ENCODE measurements around the gene NSG1. TPM values are rescaled to one million over a fixed set of nuclear protein-coding genes. Genes with fewer than 3 reads are reported as not detected.

NSG1 gene
- total and polyA plus RNA-seq, 7 experiments from 2014 or later, result 0.53 to 24.5 (median 19.5) TPM

GRCh38 chr4:4401036-4401435, 14.1 kb downstream of the NSG1 start:
- no peak overlapping the region for H3K27ac Mint-ChIP-seq

GRCh38 chr4:4402966-4403365, 16.1 kb downstream of the NSG1 start:
- ATAC-seq (no peak), DNase-seq (no peak)
- no peaks in the 10 kb centered on the region for H3K27me3 ChIP-seq (ENCODE audit: control insufficient read depth in 2 of 2, insufficient read depth in 2 of 2, low read length in 2 of 2)
- Mint-ChIP-seq H3K27me3 (peaks cover 0 to 18% (median 4%) of the 10 kb centered on the region in 5 donors), H3K9me3 (peaks cover 0 to 2% (median 0%) of the 10 kb centered on the region in 11 donors), H3K27ac (no peak overlapping the region), H3K4me1 (no peaks in the 10 kb centered on the region), H3K36me3 (peaks cover 0 to 17% (median 7%) of the 10 kb centered on the region in 5 donors), H3K4me3 (no peak overlapping the region)
- H3K4me3 ChIP-seq (ENCODE audit: low read length), result no peak overlapping the region
- ChIA-PET CTCF (no interaction called here), POLR2A (no interaction called here)
- no peaks in the 10 kb centered on the region for H3K36me3 ChIP-seq (ENCODE audit: control insufficient read depth in 2 of 3, insufficient read depth in 3 of 3, low read length in 3 of 3)
- H3K9me3 ChIP-seq (ENCODE audit: control insufficient read depth in 2 of 3, low read length in 3 of 3), result no peaks in the 10 kb centered on the region
- H3K27ac ChIP-seq (ENCODE audit: low read depth, low read length), result no peak overlapping the region
- no peaks in the 10 kb centered on the region for H3K4me1 ChIP-seq (ENCODE audit: control insufficient read depth in 2 of 2, insufficient read depth in 2 of 2, low read length in 2 of 2)
- intact Hi-C loops (cut with micrococcal nuclease), result no loop called here

More at GRCh38 chr4:4401036-4401435, 14.1 kb downstream of the NSG1 start:
- H3K4me1 ChIP-seq (ENCODE audit: control insufficient read depth in 2 of 2, insufficient read depth in 2 of 2, low read length in 2 of 2), result no peaks in the 10 kb centered on the region
- H3K9me3 ChIP-seq (ENCODE audit: control insufficient read depth in 2 of 3, low read length in 3 of 3), result no peaks in the 10 kb centered on the region
- H3K36me3 ChIP-seq (ENCODE audit: control insufficient read depth in 2 of 3, insufficient read depth in 3 of 3, low read length in 3 of 3), result no peaks in the 10 kb centered on the region
- no peak for DNase-seq
- no peak overlapping the region for H3K4me3 Mint-ChIP-seq
- no peak overlapping the region for H3K4me3 ChIP-seq (ENCODE audit: low read length)
- H3K27me3 ChIP-seq (ENCODE audit: control insufficient read depth in 2 of 2, insufficient read depth in 2 of 2, low read length in 2 of 2), result no peaks in the 10 kb centered on the region
- no peak overlapping the region for H3K27ac ChIP-seq (ENCODE audit: low read depth, low read length)
- H3K4me1 Mint-ChIP-seq, result no peaks in the 10 kb centered on the region
- intact Hi-C loops (cut with micrococcal nuclease), result no loop called here
- H3K36me3 Mint-ChIP-seq, result peaks cover 0 to 20% (median 7%) of the 10 kb centered on the region in 5 donors
- CTCF ChIA-PET, result interaction anchor here (1.1 kb wide), 1 partner anchor 29 kb away, joined by 3 read pairs; no protein-coding TSS in a partner anchor
- peaks cover 0 to 3% (median 0%) of the 10 kb centered on the region in 11 donors for H3K9me3 Mint-ChIP-seq
- ATAC-seq, result no peak
- POLR2A ChIA-PET, result no interaction called here
- H3K27me3 Mint-ChIP-seq, result peaks cover 0 to 16% (median 2%) of the 10 kb centered on the region in 5 donors

- Histone ChIP-seq H3K36me3 (ENCODE audit: control insufficient read depth in 2 of 3, insufficient read depth in 3 of 3, low read length in 3 of 3) (no peaks in the 10 kb centered on the region), H3K4me1 (ENCODE audit: control insufficient read depth in 2 of 2, insufficient read depth in 2 of 2, low read length in 2 of 2) (no peaks in the 10 kb centered on the region), H3K27ac (ENCODE audit: low read depth, low read length) (no peak overlapping the region), H3K27me3 (ENCODE audit: control insufficient read depth in 2 of 2, insufficient read depth in 2 of 2, low read length in 2 of 2) (no peaks in the 10 kb centered on the region), H3K4me3 (ENCODE audit: low read length) (no peak overlapping the region), H3K9me3 (ENCODE audit: control insufficient read depth in 2 of 3, low read length in 3 of 3) (no peaks in the 10 kb centered on the region)
- ATAC-seq, result no peak
- intact Hi-C loops (cut with micrococcal nuclease), result no loop called here
- peaks cover 0 to 18% (median 0%) of the 10 kb centered on the region in 5 donors for H3K27me3 Mint-ChIP-seq
- H3K4me1 Mint-ChIP-seq, result no peaks in the 10 kb centered on the region
- POLR2A ChIA-PET, result no interaction called here
- CTCF ChIA-PET, result no interaction called here
- H3K27ac Mint-ChIP-seq, result no peak overlapping the region
- DNase-seq, result no peak
- H3K36me3 Mint-ChIP-seq, result peaks cover 0 to 10% (median 0%) of the 10 kb centered on the region in 5 donors
- H3K9me3 Mint-ChIP-seq, result peaks cover 0 to 1% (median 0%) of the 10 kb centered on the region in 11 donors
- H3K4me3 Mint-ChIP-seq, result no peak overlapping the region
These were observed 18.6 kb downstream of the NSG1 start for GRCh38 chr4:4405358-4405962.

- ATAC-seq (no peak), DNase-seq (no peak)
- Mint-ChIP-seq H3K9me3 (no peaks in the 10 kb centered on the region), H3K27ac (no peak overlapping the region), H3K36me3 (peaks cover 0 to 11% (median 0%) of the 10 kb centered on the region in 5 donors), H3K4me3 (no peak overlapping the region), H3K4me1 (no peaks in the 10 kb centered on the region), H3K27me3 (peaks cover 0 to 18% (median 0%) of the 10 kb centered on the region in 5 donors)
- CTCF ChIA-PET, result interaction anchor here (0.8 kb wide), 1 partner anchor 13 kb away, joined by 3 read pairs; no protein-coding TSS in a partner anchor
- POLR2A ChIA-PET, result no interaction called here
- Histone ChIP-seq H3K4me1 (ENCODE audit: control insufficient read depth in 2 of 2, insufficient read depth in 2 of 2, low read length in 2 of 2) (no peaks in the 10 kb centered on the region), H3K27me3 (ENCODE audit: control insufficient read depth in 2 of 2, insufficient read depth in 2 of 2, low read length in 2 of 2) (no peaks in the 10 kb centered on the region), H3K36me3 (ENCODE audit: control insufficient read depth in 2 of 3, insufficient read depth in 3 of 3, low read length in 3 of 3) (no peaks in the 10 kb centered on the region), H3K4me3 (ENCODE audit: low read length) (no peak overlapping the region), H3K27ac (ENCODE audit: low read depth, low read length) (no peak overlapping the region), H3K9me3 (ENCODE audit: control insufficient read depth in 2 of 3, low read length in 3 of 3) (no peaks in the 10 kb centered on the region)
- intact Hi-C loops (cut with micrococcal nuclease), result no loop called here
These were observed 19.8 kb downstream of the NSG1 start for GRCh38 chr4:4406455-4407298.

GRCh38 chr4:4407299-4408131, 20.6 kb downstream of the NSG1 start:
- CTCF ChIA-PET, result no interaction called here
- intact Hi-C loops (cut with micrococcal nuclease), result no loop called here
- H3K4me3 Mint-ChIP-seq, result no peak overlapping the region
- Histone ChIP-seq H3K27me3 (ENCODE audit: control insufficient read depth in 2 of 2, insufficient read depth in 2 of 2, low read length in 2 of 2) (no peaks in the 10 kb centered on the region), H3K36me3 (ENCODE audit: control insufficient read depth in 2 of 3, insufficient read depth in 3 of 3, low read length in 3 of 3) (no peaks in the 10 kb centered on the region), H3K27ac (ENCODE audit: low read depth, low read length) (no peak overlapping the region), H3K4me1 (ENCODE audit: control insufficient read depth in 2 of 2, insufficient read depth in 2 of 2, low read length in 2 of 2) (no peaks in the 10 kb centered on the region), H3K9me3 (ENCODE audit: control insufficient read depth in 2 of 3, low read length in 3 of 3) (no peaks in the 10 kb centered on the region), H3K4me3 (ENCODE audit: low read length) (no peak overlapping the region)
- H3K4me1 Mint-ChIP-seq, result no peaks in the 10 kb centered on the region
- peaks cover 0 to 11% (median 0%) of the 10 kb centered on the region in 5 donors for H3K36me3 Mint-ChIP-seq
- no peak overlapping the region for H3K27ac Mint-ChIP-seq
- POLR2A ChIA-PET, result no interaction called here
- peaks cover 0 to 16% (median 0%) of the 10 kb centered on the region in 5 donors for H3K27me3 Mint-ChIP-seq
- no peaks in the 10 kb centered on the region for H3K9me3 Mint-ChIP-seq
- no peak for DNase-seq
- ATAC-seq, result no peak

GRCh38 chr4:4408132-4408523, 21.2 kb downstream of the NSG1 start:
- ChIA-PET POLR2A (no interaction called here), CTCF (no interaction called here)
- ATAC-seq (no peak), DNase-seq (no peak)
- no peaks in the 10 kb centered on the region for H3K4me1 ChIP-seq (ENCODE audit: control insufficient read depth in 2 of 2, insufficient read depth in 2 of 2, low read length in 2 of 2)
- peaks cover 0 to 12% (median 0%) of the 10 kb centered on the region in 5 donors for H3K27me3 Mint-ChIP-seq
- no peaks in the 10 kb centered on the region for H3K36me3 ChIP-seq (ENCODE audit: control insufficient read depth in 2 of 3, insufficient read depth in 3 of 3, low read length in 3 of 3)
- H3K4me3 Mint-ChIP-seq, result no peak overlapping the region
- intact Hi-C loops (cut with micrococcal nuclease), result no loop called here
- H3K36me3 Mint-ChIP-seq, result peaks cover 0 to 7% (median 0%) of the 10 kb centered on the region in 5 donors
- H3K27ac Mint-ChIP-seq, result no peak overlapping the region
- H3K27ac ChIP-seq (ENCODE audit: low read depth, low read length), result no peak overlapping the region
- no peaks in the 10 kb centered on the region for H3K27me3 ChIP-seq (ENCODE audit: control insufficient read depth in 2 of 2, insufficient read depth in 2 of 2, low read length in 2 of 2)
- H3K9me3 ChIP-seq (ENCODE audit: control insufficient read depth in 2 of 3, low read length in 3 of 3), result no peaks in the 10 kb centered on the region
- no peaks in the 10 kb centered on the region for H3K4me1 Mint-ChIP-seq
- H3K4me3 ChIP-seq (ENCODE audit: low read length), result no peak overlapping the region
- H3K9me3 Mint-ChIP-seq, result no peaks in the 10 kb centered on the region
